ENCODE measurements around the gene RHPN2.
"Not testable (repeated sequence)": the region's sequence is repeated elsewhere in the genome, so short reads cannot be mapped to it uniquely, and the experiment has no call there.

The RHPN2 gene

GRCh38 chr19:32971012-32971595 lies 93.6 kb downstream of the RHPN2 start:
- DNase-seq: no peak

GRCh38 chr19:32969549-32969948 lies 95.1 kb downstream of the RHPN2 start:
- no peak for DNase-seq

GRCh38 chr19:32966750-32967149 lies 97.9 kb downstream of the RHPN2 start:
- DNase-seq: no peak

- DNase-seq: no peak
Observed at GRCh38 chr19:32945260-32945659, 119.4 kb downstream of the RHPN2 start.

- DNase-seq: not testable (repeated sequence)
Observed at GRCh38 chr19:32941273-32941672, 123.4 kb downstream of the RHPN2 start.

- no peak for DNase-seq
Observed at GRCh38 chr19:32936065-32936464, 128.6 kb downstream of the RHPN2 start.

GRCh38 chr19:32935629-32936028 lies 129.1 kb downstream of the RHPN2 start:
- DNase-seq: no peak

- DNase-seq: no peak
Observed at GRCh38 chr19:32933571-32933970, 131.1 kb downstream of the RHPN2 start.

GRCh38 chr19:32930567-32930966 lies 134.1 kb downstream of the RHPN2 start:
- DNase-seq: no peak

- DNase-seq: no peak
Observed at GRCh38 chr19:32928806-32929205, 135.9 kb downstream of the RHPN2 start.
